Right cardiac atrium (tissue), 5 donors: Measurements from ENCODE around the gene TPCN2. TPM values are rescaled to one million over a fixed set of nuclear protein-coding genes. Genes with fewer than 3 reads are reported as not detected.
A peak's percentile ranks its signal among the peaks of the same experiment; 100 is the strongest.

Experiments
- ATAC-seq, 2 donors: fragments of 200-7000 bp; cut with Tn5 transposase; one replicate each; pipeline versions ENCODE4 v1.8.0 to v1.9.1; 2020; ENCODE audit warnings: moderate library complexity in 2 of 2, mild to moderate bottlenecking in 1 of 2
- DNase-seq, 3 donors: peaks; one replicate each; pipeline ENCODE4 v3.0.0-alpha.2; 2020
- H3K27ac ChIP-seq: one replicate; pipeline ENCODE4 v1.5.1; 2013; ENCODE audit warnings: mild to moderate bottlenecking, low read length, control low read depth, moderate library complexity
- H3K27me3 ChIP-seq: one replicate; pipeline ENCODE4 v1.6.1; 2013; ENCODE audit not compliant: control insufficient read depth, insufficient read depth
- H3K4me1 ChIP-seq: one replicate; pipeline ENCODE4 v1.6.1; 2013; ENCODE audit warnings: low read length; ENCODE audit not compliant: control insufficient read depth, insufficient read depth
- H3K4me3 ChIP-seq: one replicate; pipeline ENCODE4 v1.5.1; 2013; ENCODE audit warnings: low read length, control low read depth
- H3K9me3 ChIP-seq: one replicate; pipeline ENCODE4 v1.6.1; 2013; ENCODE audit warnings: low read length; ENCODE audit not compliant: control insufficient read depth
- WGBS: extraction: QIAGEN DNeasy Blood & Tissue Kit; methylation state at CpG from one replicate; pipeline ENCODE4 v1.1.7; 2013; 5-methylcytosine and 5-hydroxymethylcytosine counted together
- intact Hi-C, 4 donors: fragments of 100-400 bp; cut with DNase I; formaldehyde crosslinking; loops; one replicate each; pipeline versions ENCODE4 v1.11.0 to v1.14.0; 2022 to 2023
- polyA plus RNA-seq: library from polyadenylated mRNA; stranded (reverse); fragments of 200-250 nt; gene quantifications from one replicate; pipeline ENCODE4 v1.2.3, GENCODE V29; 2013
- total RNA-seq, 4 donors: library from RNA; stranded (reverse); fragmentation: NEBNext Ultra II Directional; extraction: Animal tissue kit (Norgen Biotek cat#: 25700); gene quantifications; one replicate each; pipeline ENCODE4 v1.2.1, GENCODE V29; 2021
- donor health status: healthy with polysubstance abuse.
- donor health status: DM: no; HTN: yes; CAD: no.
- donor health status: DM: no; HTN: no; CAD: no.
- donor health status: DM: no; HTN: yes; CAD: no; lungs with severe emphysema.
- donor health status: DM: yes; HTN: yes; CAD: no.

The TPCN2 gene
- total and polyA plus RNA-seq, 5 donors = 7.0 to 11.1 (median 8.3) TPM

GRCh38 chr11:69040051-69040450 is 8.7 kb upstream of the TPCN2 start:
- Histone ChIP-seq H3K27ac (no peak overlapping the region), H3K9me3 (no peaks in the 10 kb centered on the region), H3K4me3 (no peak overlapping the region), H3K27me3 (no peaks in the 10 kb centered on the region), H3K4me1 (peaks cover 4% of the 10 kb centered on the region)
- DNase-seq (peak in 1 of 3 donors; percentile 2), ATAC-seq (no peak)
- WGBS = 87% methylated on average over 6 of the region's 6 CpGs
- intact Hi-C loops = loop anchor here in 2 of 4 donors (10.0 kb wide), 1 partner anchor 135 kb away; the partner anchor contains the start of genes IGHMBP2 (in 2 of the 2) and MRPL21 (in 2 of the 2)

DNA sequence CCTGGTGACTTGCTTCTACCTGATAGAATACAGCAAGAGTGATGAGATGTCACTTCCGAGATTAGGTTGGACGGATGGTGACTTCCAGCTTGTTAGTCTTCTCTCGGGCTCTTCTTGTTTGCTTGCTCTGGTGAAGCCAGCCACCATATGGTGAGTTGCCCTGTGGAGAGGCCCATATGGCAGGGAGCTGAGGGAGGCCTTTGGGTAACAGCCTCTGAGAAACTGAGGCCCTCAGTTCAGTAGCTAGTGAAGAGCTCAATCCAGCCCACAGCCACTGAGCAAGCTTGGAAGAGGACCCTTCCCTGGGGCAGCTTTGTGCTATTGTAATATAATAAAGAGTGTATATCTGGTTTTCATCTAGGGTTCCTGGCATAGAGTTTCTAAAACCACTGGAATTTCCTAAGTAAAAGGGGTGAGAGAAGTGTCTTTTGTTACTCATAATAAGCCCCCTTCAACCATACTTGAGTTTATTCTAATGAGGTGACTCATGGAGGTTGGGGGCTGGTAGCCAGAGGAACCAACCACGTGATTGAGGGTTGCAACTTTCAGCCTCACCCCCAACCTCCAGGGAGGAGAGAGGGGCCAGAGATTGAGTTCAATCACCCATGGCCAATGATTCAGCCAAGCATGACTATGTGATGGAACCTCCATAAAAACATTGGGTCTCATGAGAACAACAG is 8.0 kb upstream of the TPCN2 start:
- peaks cover 4% of the 10 kb centered on the region for H3K4me1 ChIP-seq
- no peak overlapping the region for H3K27ac ChIP-seq
- no peak overlapping the region for H3K4me3 ChIP-seq
- ATAC-seq = no peak
- peak in 1 of 3 donors; percentile 20 for DNase-seq
- intact Hi-C loops = loop anchor here in 2 of 4 donors (10.0 kb wide), 1 partner anchor 136 kb away; the partner anchor contains the start of genes IGHMBP2 (in 2 of the 2) and MRPL21 (in 2 of the 2)
- 83% methylated on average over 4 of the region's 4 CpGs for WGBS
- H3K9me3 ChIP-seq = no peaks in the 10 kb centered on the region
- no peaks in the 10 kb centered on the region for H3K27me3 ChIP-seq

DNA sequence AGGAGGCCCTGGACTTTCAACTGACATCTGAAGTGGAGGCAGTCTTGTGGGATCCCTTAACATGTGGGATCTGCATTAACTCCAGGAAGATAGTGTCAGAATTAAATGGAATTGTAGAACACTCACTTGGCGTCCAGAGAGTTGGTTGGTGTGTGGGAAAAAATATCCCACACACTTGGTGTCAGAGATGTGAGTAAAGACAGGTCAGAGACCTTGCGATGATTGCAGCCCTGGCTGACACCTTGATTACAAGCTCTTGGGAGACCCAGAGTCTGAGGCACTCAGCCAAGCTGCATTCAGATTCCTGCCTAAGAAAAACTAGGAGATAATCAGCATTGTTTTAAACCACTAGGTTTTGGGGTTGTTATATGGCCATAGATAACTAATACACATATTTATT is 7.2 kb upstream of the TPCN2 start:
- peaks cover 2% of the 10 kb centered on the region for H3K4me1 ChIP-seq
- H3K4me3 ChIP-seq = no peak overlapping the region
- DNase-seq (peak in 1 of 3 donors; percentile 33), ATAC-seq (no peak)
- intact Hi-C loops = loop anchor here in 2 of 4 donors (10.0 kb wide), 1 partner anchor 137 kb away; the partner anchor contains the start of genes IGHMBP2 (in 2 of the 2) and MRPL21 (in 2 of the 2)
- 35% methylated on average over 2 of the region's 2 CpGs for WGBS
- H3K9me3 ChIP-seq = no peaks in the 10 kb centered on the region
- H3K27me3 ChIP-seq = no peaks in the 10 kb centered on the region
- no peak overlapping the region for H3K27ac ChIP-seq

DNA sequence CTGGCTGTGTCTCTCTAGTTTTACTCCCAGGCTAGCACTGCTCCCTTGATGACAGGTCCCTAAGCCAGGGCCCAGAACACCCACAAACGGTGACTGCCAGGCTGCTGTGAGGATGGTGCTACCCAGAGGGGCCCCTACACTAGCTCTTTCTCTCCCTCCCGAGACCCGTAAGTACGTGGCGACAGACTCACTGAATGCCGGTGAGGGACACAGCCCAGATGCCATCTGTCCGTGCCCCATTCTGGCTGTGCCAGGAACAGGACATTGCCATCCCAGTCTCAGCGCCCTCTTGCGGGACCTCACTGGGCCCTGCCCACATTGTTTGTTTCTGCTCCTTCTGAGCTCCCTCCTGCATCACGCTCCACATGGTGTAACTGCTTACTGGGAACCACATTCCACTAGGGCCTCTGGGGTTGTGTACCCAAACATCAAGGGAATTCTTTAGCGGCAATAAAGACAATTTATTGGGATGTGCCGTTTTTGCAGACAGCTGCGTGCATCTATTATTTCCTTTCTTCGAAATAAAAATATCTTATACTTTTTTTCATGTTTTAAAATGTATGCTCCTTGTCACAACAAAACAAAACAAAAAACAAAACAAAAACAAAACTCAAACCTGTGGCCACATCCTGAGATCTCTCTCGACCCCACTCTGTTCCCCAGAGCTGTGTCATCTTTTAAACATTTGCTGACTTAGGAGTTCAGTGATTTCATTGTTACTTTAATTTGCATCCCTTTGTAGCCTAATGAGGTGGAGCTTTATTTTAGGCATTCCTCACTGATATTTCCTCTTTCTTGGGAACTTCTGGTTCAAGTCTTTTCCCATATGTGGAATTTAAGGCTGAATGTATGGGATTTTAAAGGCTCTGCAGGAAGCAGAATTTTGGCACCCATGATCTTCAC is 4.4 kb upstream of the TPCN2 start:
- peak; percentile 34 to 72 for ATAC-seq

GRCh38 chr11:69048031-69048693 is 570 bp upstream of the TPCN2 start:
- peaks cover 5% of the 10 kb centered on the region for H3K4me1 ChIP-seq
- H3K27me3 ChIP-seq = no peaks in the 10 kb centered on the region
- intact Hi-C loops = loop anchor here in 2 of 4 donors (10.0 kb wide), 1 partner anchor 143 kb away; the partner anchor contains the start of genes IGHMBP2 (in 2 of the 2) and MRPL21 (in 2 of the 2)
- H3K4me3 ChIP-seq = peak overlapping the region; percentile 96
- peak in 2 of 3 donors; percentile 4 to 19 for DNase-seq
- peak overlapping the region; percentile 13 for H3K27ac ChIP-seq
- ATAC-seq = no peak
- 19% methylated on average over 11 of the region's 11 CpGs for WGBS
- no peaks in the 10 kb centered on the region for H3K9me3 ChIP-seq

More for the DNA sequence above, 4.4 kb upstream of the TPCN2 start:
- intact Hi-C loops = loop anchor here in 2 of 4 donors (10.0 kb wide), 1 partner anchor 140 kb away; the partner anchor contains the start of genes IGHMBP2 (in 2 of the 2) and MRPL21 (in 2 of the 2)
- Histone ChIP-seq H3K27me3 (no peaks in the 10 kb centered on the region), H3K4me3 (no peak overlapping the region), H3K27ac (no peak overlapping the region), H3K9me3 (no peaks in the 10 kb centered on the region), H3K4me1 (peaks cover 2% of the 10 kb centered on the region)
- DNase-seq = peak; percentile 58 to 86 (median 82)
- WGBS = 30% methylated on average over 15 of the region's 15 CpGs

DNA sequence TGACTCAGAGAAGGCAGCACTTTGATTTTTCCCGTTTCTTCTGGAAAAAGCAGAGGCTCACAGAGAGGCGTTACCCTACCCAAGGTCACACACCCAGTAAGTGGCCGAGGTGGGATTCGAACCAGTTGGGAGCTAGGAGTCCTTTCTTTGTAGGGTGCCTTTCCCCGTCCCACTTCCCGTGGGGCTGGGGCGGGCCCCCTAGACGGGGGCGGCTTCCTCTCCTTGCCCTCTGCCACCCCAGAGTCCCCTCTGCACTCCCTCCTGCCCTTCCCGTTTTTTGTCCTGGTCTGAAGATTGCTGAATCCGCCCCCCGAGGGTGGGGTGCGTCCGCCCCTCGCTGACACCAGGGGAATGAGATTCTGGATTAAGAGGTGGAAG is 747 bp downstream of the TPCN2 start:
- WGBS = 22% methylated on average over 15 of the region's 15 CpGs
- intact Hi-C loops = loop anchor here in 2 of 4 donors (10.0 kb wide), 1 partner anchor 145 kb away; the partner anchor contains the start of genes IGHMBP2 (in 2 of the 2) and MRPL21 (in 2 of the 2)
- ATAC-seq = peak; percentile 2 to 19
- H3K27ac ChIP-seq = peak overlapping the region; percentile 61
- H3K27me3 ChIP-seq = no peaks in the 10 kb centered on the region
- peak; percentile 47 to 76 (median 69) for DNase-seq
- H3K4me1 ChIP-seq = peaks cover 3% of the 10 kb centered on the region
- H3K4me3 ChIP-seq = peak overlapping the region; percentile 96
- H3K9me3 ChIP-seq = no peaks in the 10 kb centered on the region

DNA sequence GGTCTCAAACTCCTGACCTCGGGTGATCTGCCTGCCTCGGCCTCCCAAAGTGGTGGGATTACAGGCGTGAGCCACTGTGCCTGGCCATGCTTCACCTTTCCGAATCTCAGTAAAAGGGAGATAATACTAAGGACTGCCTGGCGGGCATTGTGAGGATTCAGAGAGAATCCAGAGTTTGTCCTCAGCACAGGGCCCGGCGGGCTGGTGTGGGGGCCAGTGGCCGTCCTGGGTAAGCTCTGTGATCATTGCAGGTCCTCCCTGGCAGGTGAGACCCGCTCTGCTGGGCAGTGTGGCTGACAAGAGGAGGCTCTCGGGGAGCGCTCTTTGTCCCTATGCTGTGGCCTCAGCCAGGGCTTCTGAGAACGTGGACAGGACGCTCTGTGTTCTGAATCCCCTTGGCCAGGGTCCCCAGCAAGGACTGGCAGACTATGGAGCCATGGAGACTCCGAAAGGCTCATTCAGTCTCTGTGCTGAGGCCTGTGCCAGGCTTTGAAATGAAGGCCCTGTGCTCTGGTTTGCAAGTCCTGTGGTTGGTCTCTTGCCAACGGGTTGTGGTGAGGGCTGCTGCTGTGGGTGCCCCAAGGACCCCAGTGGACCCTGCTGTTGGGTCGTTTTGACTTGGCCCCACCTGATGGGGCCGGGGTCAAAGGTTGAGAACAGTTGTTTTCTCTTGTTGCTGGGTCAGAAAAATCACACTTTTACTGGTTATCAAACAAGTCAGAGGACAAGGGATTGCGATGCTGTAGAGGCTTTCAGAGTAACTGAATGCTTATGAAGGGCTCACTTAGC is 2.1 kb downstream of the TPCN2 start:
- no peaks in the 10 kb centered on the region for H3K9me3 ChIP-seq
- H3K4me1 ChIP-seq = peaks cover 3% of the 10 kb centered on the region
- no peak for ATAC-seq
- no peaks in the 10 kb centered on the region for H3K27me3 ChIP-seq
- peak in 1 of 3 donors; percentile 50 for DNase-seq
- intact Hi-C loops = no loop called here
- 81% methylated on average over 18 of the region's 18 CpGs for WGBS
- H3K27ac ChIP-seq = no peak overlapping the region
- H3K4me3 ChIP-seq = no peak overlapping the region

DNA sequence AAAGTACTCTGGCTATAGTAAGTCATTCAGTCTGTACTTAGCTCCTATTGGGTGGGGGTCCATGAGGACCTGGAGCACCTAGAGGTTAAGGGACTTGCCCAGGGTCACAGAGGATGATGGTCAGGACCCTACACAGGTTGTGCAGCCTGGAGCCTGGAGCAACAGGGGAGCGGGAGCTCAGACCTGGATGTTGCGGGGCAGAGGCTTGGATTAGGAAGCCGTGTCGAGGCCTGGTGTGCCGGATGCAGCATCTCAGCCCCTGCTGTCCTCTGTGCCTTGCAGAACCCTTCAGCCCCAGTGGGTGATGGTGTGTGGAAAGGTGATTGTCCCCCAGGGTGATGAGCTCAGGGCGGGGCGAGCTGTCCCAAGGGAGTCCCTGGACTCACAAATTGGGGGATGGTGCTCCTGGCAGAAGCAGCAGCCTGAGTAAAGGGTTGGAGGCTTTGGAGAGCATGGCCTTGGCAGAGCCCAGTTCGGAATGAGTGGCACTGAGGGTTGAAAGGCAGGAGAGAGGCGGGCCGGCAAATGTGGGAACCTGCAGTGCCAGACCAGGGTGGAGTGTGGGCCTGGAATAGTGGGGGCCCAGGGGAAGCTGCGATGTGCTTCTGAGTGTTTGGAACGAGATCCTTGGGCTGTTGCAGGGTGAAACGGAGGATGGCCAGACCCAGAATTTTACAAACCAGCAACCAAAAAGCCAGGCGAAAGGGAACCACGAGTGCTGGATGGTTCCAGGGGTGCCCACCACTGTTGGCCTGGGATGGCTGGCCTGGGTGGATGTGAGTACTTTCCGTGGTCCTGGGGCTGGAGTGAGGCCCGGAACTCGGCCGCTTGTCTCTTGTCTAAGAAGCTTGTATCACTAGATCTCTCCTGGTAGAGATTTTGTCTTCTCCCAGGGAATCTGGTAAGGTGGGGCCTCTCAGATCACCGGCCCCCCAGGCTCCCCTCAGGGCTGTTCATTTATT is 2.9 kb downstream of the TPCN2 start:
- intact Hi-C loops = no loop called here
- no peaks in the 10 kb centered on the region for H3K9me3 ChIP-seq
- ATAC-seq (no peak), DNase-seq (peak in 1 of 3 donors; percentile 47)
- peaks cover 3% of the 10 kb centered on the region for H3K4me1 ChIP-seq
- no peak overlapping the region for H3K27ac ChIP-seq
- no peaks in the 10 kb centered on the region for H3K27me3 ChIP-seq
- no peak overlapping the region for H3K4me3 ChIP-seq
- 84% methylated on average over 20 of the region's 20 CpGs for WGBS
